Glutamatergic neuron (in vitro differentiated cells): ENCODE measurements around the gene MACROD2. TPM values are rescaled to one million over a fixed set of nuclear protein-coding genes. Genes with fewer than 3 reads are reported as not detected.
A peak's percentile ranks its signal among the peaks of the same experiment; 100 is the strongest.

ENCODE experiments used
- DNase-seq: peaks from one replicate; pipeline ENCODE4 v3.0.0; 2022
- H3K27ac Mint-ChIP-seq: one replicate; pipeline ENCODE4 v1.8.0; 2020; ENCODE audit warnings: mild to moderate bottlenecking, mixed read lengths, inconsistent platforms; ENCODE audit not compliant: unreplicated experiment
- H3K27me3 Mint-ChIP-seq: one replicate; pipeline ENCODE4 v1.8.0; 2020; ENCODE audit warnings: mild to moderate bottlenecking, moderate library complexity, mixed read lengths, inconsistent platforms; ENCODE audit not compliant: unreplicated experiment
- H3K36me3 Mint-ChIP-seq: one replicate; pipeline ENCODE4 v1.8.0; 2020; ENCODE audit warnings: mild to moderate bottlenecking, mixed read lengths, inconsistent platforms; ENCODE audit not compliant: unreplicated experiment
- H3K4me1 Mint-ChIP-seq: one replicate; pipeline ENCODE4 v1.8.0; 2020; ENCODE audit warnings: mild to moderate bottlenecking, low read depth, mixed read lengths, inconsistent platforms; ENCODE audit not compliant: unreplicated experiment
- H3K4me3 Mint-ChIP-seq: one replicate; pipeline ENCODE4 v1.8.0; 2020; ENCODE audit warnings: mild to moderate bottlenecking, mixed read lengths, inconsistent platforms; ENCODE audit not compliant: unreplicated experiment
- H3K9me3 Mint-ChIP-seq: one replicate; pipeline ENCODE4 v1.8.0; 2020; ENCODE audit warnings: mild to moderate bottlenecking, moderate library complexity, mixed read lengths, inconsistent platforms; ENCODE audit not compliant: unreplicated experiment
- CTCF ChIP-seq: fragments of 200-600 bp; sonication (generic); IDR thresholded peaks from one replicate; pipeline ENCODE4 v1.5.0; 2021; ENCODE audit not compliant: partially characterized antibody, unreplicated experiment
- total RNA-seq: library from RNA; stranded (reverse); fragmentation: NEBNext Ultra II Directional; extraction: Animal tissue kit (Norgen Biotek cat#: 25700); gene quantifications from one replicate; pipeline ENCODE4 v1.2.1, GENCODE V29; 2021; ENCODE audit not compliant: unreplicated experiment

Gene MACROD2
- total RNA-seq, 1 donor from 2014 or later, result 8.7 TPM

GRCh38 chr20:15958142-15958541 lies 1962.8 kb downstream of the MACROD2 start:
- H3K27ac Mint-ChIP-seq, result no peak overlapping the region
- DNase-seq, result no peak
- peaks cover 2% of the 10 kb centered on the region for H3K4me1 Mint-ChIP-seq
- no peak for TF ChIP-seq CTCF
- H3K36me3 Mint-ChIP-seq, result no peaks in the 10 kb centered on the region
- H3K4me3 Mint-ChIP-seq, result no peak overlapping the region
- no peaks in the 10 kb centered on the region for H3K9me3 Mint-ChIP-seq
- peaks cover 5% of the 10 kb centered on the region for H3K27me3 Mint-ChIP-seq

DNA sequence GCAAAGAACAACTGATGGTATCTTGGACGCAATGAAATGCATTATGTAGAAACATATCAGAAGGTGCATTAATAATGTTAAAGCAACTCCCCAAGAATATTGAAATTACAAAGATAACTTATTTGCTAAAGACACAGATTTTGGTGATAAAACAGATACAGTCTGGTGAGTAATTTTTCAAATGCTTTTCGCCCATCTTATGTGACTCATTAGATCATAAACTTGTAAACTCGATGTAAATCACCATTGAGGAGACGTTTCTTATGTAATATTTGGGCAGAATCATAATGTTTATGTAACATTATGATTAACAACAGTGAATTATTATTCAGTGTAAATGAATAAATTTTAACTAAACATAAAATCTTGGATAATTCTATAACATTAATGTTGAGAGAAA lies 1969.8 kb downstream of the MACROD2 start:
- no peak overlapping the region for H3K4me3 Mint-ChIP-seq
- H3K36me3 Mint-ChIP-seq, result no peaks in the 10 kb centered on the region
- peaks cover 2% of the 10 kb centered on the region for H3K9me3 Mint-ChIP-seq
- no peaks in the 10 kb centered on the region for H3K4me1 Mint-ChIP-seq
- H3K27me3 Mint-ChIP-seq, result no peaks in the 10 kb centered on the region
- DNase-seq, result no peak
- TF ChIP-seq CTCF, result no peak
- H3K27ac Mint-ChIP-seq, result no peak overlapping the region

GRCh38 chr20:15967334-15967733 lies 1972.0 kb downstream of the MACROD2 start:
- Mint-ChIP-seq H3K27ac (no peak overlapping the region), H3K4me3 (no peak overlapping the region), H3K36me3 (peaks cover 11% of the 10 kb centered on the region), H3K27me3 (no peaks in the 10 kb centered on the region), H3K9me3 (peaks cover 6% of the 10 kb centered on the region), H3K4me1 (no peaks in the 10 kb centered on the region)
- DNase-seq, result no peak
- no peak for TF ChIP-seq CTCF

- TF ChIP-seq CTCF, result no peak
- H3K4me3 Mint-ChIP-seq, result peak overlapping the region; percentile 61
- H3K27ac Mint-ChIP-seq, result peak overlapping the region; percentile 92
- peaks cover 26% of the 10 kb centered on the region for H3K36me3 Mint-ChIP-seq
- DNase-seq, result peak; percentile 69
- peaks cover 3% of the 10 kb centered on the region for H3K27me3 Mint-ChIP-seq
- H3K4me1 Mint-ChIP-seq, result peaks cover 38% of the 10 kb centered on the region
- peaks cover 7% of the 10 kb centered on the region for H3K9me3 Mint-ChIP-seq
These were observed 1980.9 kb downstream of the MACROD2 start for GRCh38 chr20:15976047-15976736.

DNA sequence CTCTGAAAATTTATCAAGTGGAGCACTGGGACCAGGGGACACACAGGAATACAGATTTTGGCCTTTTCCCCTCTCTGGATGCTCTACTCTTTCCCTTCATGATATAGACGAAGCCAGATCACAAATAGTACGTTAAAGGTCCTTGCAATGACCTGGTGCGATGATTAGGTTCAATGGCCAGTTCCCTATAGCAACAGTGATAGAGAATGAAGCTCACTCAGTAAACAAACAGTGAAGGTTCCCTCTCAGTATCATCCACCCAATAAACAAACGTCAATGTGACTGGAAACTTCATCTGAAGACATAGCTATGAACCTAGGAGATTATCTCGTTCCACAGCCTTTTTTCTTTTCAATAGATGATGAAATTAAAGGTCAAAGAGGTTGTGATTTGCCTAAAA lies 1981.7 kb downstream of the MACROD2 start:
- peak overlapping the region; percentile 92 for H3K27ac Mint-ChIP-seq
- peaks cover 3% of the 10 kb centered on the region for H3K27me3 Mint-ChIP-seq
- peaks cover 4% of the 10 kb centered on the region for H3K9me3 Mint-ChIP-seq

More for the DNA sequence above, 1981.7 kb downstream of the MACROD2 start:
- DNase-seq, result no peak
- peaks cover 19% of the 10 kb centered on the region for H3K36me3 Mint-ChIP-seq
- TF ChIP-seq CTCF, result no peak
- no peak overlapping the region for H3K4me3 Mint-ChIP-seq
- peaks cover 38% of the 10 kb centered on the region for H3K4me1 Mint-ChIP-seq
